Spleen (tissue), 11 donors: Measurements from ENCODE around the gene RDH11. TPM values are rescaled to one million over a fixed set of nuclear protein-coding genes. Genes with fewer than 3 reads are reported as not detected.

Experiments used
- DNase-seq: peaks from one replicate; pipeline ENCODE4 v3.0.0-alpha.2; 2020
- H3K27ac ChIP-seq, 8 donors: fragments of 200-600 bp; sonication (generic) in 7 of 8; 1 replicate in 4 of 8; 2 replicates in 4 of 8; pipeline versions ENCODE4 v1.5.0 to v1.8.0; 2016 to 2021; ENCODE audit warnings: inconsistent platforms in 4 of 8, mild to moderate bottlenecking in 4 of 8, moderate library complexity in 1 of 8
- H3K27me3 ChIP-seq, 7 donors: fragments of 200-600 bp; sonication (generic) in 6 of 7; replicated peaks in 1 of 7; 1 replicate in 4 of 7; 2 replicates in 3 of 7; pipeline versions ENCODE4 v1.5.0 to v1.8.0; 2016 to 2021; ENCODE audit warnings: inconsistent platforms in 3 of 7, mild to moderate bottlenecking in 1 of 7
- H3K36me3 ChIP-seq, 6 donors: fragments of 200-600 bp; sonication (generic) in 5 of 6; 1 replicate in 4 of 6; 2 replicates in 2 of 6; pipeline versions ENCODE4 v1.5.0 to v1.8.0; 2016 to 2021; ENCODE audit warnings: inconsistent platforms in 2 of 6
- H3K4me1 ChIP-seq, 6 donors: fragments of 200-600 bp; sonication (generic) in 5 of 6; 1 replicate in 3 of 6; 2 replicates in 3 of 6; pipeline versions ENCODE4 v1.5.0 to v1.8.0; 2016 to 2021; ENCODE audit warnings: inconsistent platforms in 3 of 6
- H3K4me3 ChIP-seq, 8 donors: fragments of 200-600 bp; sonication (generic) in 7 of 8; 1 replicate in 4 of 8; 2 replicates in 4 of 8; pipeline versions ENCODE4 v1.5.0 to v1.8.0; 2016 to 2021; ENCODE audit warnings: inconsistent platforms in 4 of 8, mild to moderate bottlenecking in 4 of 8, moderate library complexity in 2 of 8
- H3K9me3 ChIP-seq, 8 donors: fragments of 200-600 bp; sonication (generic) in 7 of 8; 1 replicate in 4 of 8; 2 replicates in 4 of 8; pipeline versions ENCODE4 v1.5.0 to v1.8.0; 2016 to 2021; ENCODE audit warnings: inconsistent platforms in 4 of 8
- POLR2A ChIP-seq, 3 donors: fragments of 450-650 bp; IDR thresholded peaks; one replicate each; pipeline ENCODE4 v1.5.1; 2017; ENCODE audit warnings: antibody characterized with exemption in 3 of 3, mild to moderate bottlenecking in 1 of 3
- POLR2AphosphoS5 ChIP-seq, 3 donors: sonication (generic); formaldehyde crosslinking; IDR thresholded peaks; one replicate each; pipeline ENCODE4 v1.5.1; 2017; ENCODE audit warnings: antibody characterized with exemption in 3 of 3
- whole genome bisulfite sequencing, 5 donors: extraction: QIAGEN DNeasy Blood & Tissue Kit in 3 of 5; methylation state at CpG; one replicate each; pipeline versions ENCODE4 v1.1.5 to v1.1.7; 2013 to 2018; 5-methylcytosine and 5-hydroxymethylcytosine counted together
- intact Hi-C: fragments of 100-400 bp; cut with DNase I; formaldehyde crosslinking; loops from one replicate; pipeline ENCODE4 v1.15.0; 2023; ENCODE audit warnings: low total_unique reads
- polyA plus RNA-seq, 3 donors: library from polyadenylated mRNA; stranded (reverse); fragments of 200-250 nt; gene quantifications; one replicate each; pipeline ENCODE4 v1.2.1, GENCODE V29; 2013
- total RNA-seq, 7 donors: library from RNA; depleted of rRNA in 3 of 7; stranded (reverse); fragments of >200 nt in 3 of 7; fragmentation: NEBNext Ultra II Directional in 4 of 7; extraction: Animal tissue kit (Norgen Biotek cat#: 25700) in 4 of 7; gene quantifications; one replicate each; pipeline versions ENCODE4 v1.1.0 to v1.2.1, GENCODE V29; 2016 to 2021
- TF ChIP-seq, protein P1 (sequence below), 11 experiments: fragments of 200-600 bp in 7 of 11; fragments of 450-650 bp in 4 of 11; sonication (generic) in 4 of 11; IDR thresholded peaks in 8 of 11; conservative IDR thresholded peaks in 3 of 11; 1 replicate in 7 of 11; 2 replicates in 4 of 11; pipeline versions ENCODE4 v1.4.0 to v1.8.0; 2016 to 2021; ENCODE audit warnings: antibody characterized with exemption in 11 of 11, inconsistent platforms in 4 of 11, mild to moderate bottlenecking in 1 of 11
- donor health status: healthy with polysubstance abuse.
- donor health status: DM: no; HTN: no; CAD: no; lungs with moderate emphysema.
- donor health status: DM: no; HTN: no; CAD: no.
- donor health status: Bipolar disorder and iron deficiency.
- donor health status: healthy.
- donor health status: DM: no; HTN: no; CAD: no.
- donor health status: DM: yes; HTN: yes; CAD: no.

Gene RDH11
- total and polyA plus RNA-seq, 10 donors, result 18.0 to 49.9 (median 31.0) TPM

DNA sequence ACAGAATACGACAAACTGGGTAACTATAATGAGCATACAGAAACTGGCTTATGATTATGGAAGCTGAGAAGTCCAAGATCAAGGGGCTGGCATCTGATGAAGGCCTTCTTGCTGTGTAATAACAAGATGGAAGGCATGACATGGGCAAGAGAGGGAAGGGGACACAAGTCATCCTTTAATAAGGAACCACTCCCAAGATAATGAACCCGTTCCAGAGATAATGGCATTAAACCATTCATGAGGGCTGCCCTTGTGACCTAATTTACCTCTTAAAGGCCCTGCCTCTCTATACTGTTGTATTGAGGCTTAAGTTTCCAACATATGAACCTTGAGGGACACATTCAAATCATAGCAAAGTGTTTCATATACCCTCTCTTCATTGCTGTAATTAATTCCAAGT lies 16.6 kb downstream of the RDH11 start:
- 60 to 96% (median 63%) methylated on average over 2 of the region's 2 CpGs for WGBS, 5 donors
- no peaks in the 10 kb centered on the region for H3K27me3 ChIP-seq

DNA sequence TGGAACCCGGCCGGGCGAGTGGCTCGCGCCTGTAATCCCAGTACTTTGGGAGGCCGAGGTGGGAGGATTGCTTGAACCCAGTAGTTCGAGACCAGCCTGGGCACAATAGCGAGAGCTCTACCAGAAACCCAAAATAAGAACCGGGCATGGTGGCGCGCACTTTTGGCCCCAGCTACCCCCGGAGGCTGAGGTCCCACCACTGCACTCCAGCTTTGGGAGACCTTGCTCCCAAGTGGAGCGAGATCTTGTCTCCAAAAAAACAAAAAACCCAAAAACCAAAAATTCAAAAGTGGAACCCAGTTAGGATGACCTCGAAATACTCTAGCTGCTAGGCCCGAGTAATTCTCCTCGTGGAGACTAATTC lies 20.4 kb downstream of the RDH11 start:
- intact Hi-C loops, result no loop called here
- TF ChIP-seq POLR2AphosphoS5 (IDR thresholded peaks at IDR 0.05) (no peak), POLR2A (IDR thresholded peaks at IDR 0.05) (no peak)
- TF ChIP-seq, protein P1, sequence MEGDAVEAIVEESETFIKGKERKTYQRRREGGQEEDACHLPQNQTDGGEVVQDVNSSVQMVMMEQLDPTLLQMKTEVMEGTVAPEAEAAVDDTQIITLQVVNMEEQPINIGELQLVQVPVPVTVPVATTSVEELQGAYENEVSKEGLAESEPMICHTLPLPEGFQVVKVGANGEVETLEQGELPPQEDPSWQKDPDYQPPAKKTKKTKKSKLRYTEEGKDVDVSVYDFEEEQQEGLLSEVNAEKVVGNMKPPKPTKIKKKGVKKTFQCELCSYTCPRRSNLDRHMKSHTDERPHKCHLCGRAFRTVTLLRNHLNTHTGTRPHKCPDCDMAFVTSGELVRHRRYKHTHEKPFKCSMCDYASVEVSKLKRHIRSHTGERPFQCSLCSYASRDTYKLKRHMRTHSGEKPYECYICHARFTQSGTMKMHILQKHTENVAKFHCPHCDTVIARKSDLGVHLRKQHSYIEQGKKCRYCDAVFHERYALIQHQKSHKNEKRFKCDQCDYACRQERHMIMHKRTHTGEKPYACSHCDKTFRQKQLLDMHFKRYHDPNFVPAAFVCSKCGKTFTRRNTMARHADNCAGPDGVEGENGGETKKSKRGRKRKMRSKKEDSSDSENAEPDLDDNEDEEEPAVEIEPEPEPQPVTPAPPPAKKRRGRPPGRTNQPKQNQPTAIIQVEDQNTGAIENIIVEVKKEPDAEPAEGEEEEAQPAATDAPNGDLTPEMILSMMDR (IDR thresholded peaks at IDR 0.05 in 8 of 11, conservative IDR thresholded peaks at IDR 0.05 in 3 of 11), result no peak
- H3K9me3 ChIP-seq, result no peaks in the 10 kb centered on the region
- peak overlapping the region; percentile 94 to 100 (median 98) for H3K27ac ChIP-seq
- H3K36me3 ChIP-seq, result peaks cover 0 to 25% (median 7%) of the 10 kb centered on the region in 6 donors
- DNase-seq, result no peak
- H3K4me3 ChIP-seq, result peak overlapping the region; percentile 74 to 99 (median 96)
- WGBS, 5 donors, result 41 to 50% (median 43%) methylated on average over 11 to 16 of the region's 16 CpGs
- H3K4me1 ChIP-seq, result peaks cover 16 to 51% (median 43%) of the 10 kb centered on the region in 6 donors
- H3K27me3 ChIP-seq, result no peaks in the 10 kb centered on the region

More for the DNA sequence above, 16.6 kb downstream of the RDH11 start:
- Histone ChIP-seq H3K9me3 (no peaks in the 10 kb centered on the region), H3K27ac (no peak overlapping the region), H3K36me3 (peaks cover 0 to 59% (median 15%) of the 10 kb centered on the region in 6 donors), H3K4me1 (peaks cover 0 to 23% (median 12%) of the 10 kb centered on the region in 6 donors), H3K4me3 (no peak overlapping the region)
- TF ChIP-seq, protein P1 (IDR thresholded peaks at IDR 0.05 in 8 of 11, conservative IDR thresholded peaks at IDR 0.05 in 3 of 11), result no peak
- TF ChIP-seq POLR2A (IDR thresholded peaks at IDR 0.05) (no peak), POLR2AphosphoS5 (IDR thresholded peaks at IDR 0.05) (no peak)
- intact Hi-C loops, result no loop called here
- no peak for DNase-seq

DNA sequence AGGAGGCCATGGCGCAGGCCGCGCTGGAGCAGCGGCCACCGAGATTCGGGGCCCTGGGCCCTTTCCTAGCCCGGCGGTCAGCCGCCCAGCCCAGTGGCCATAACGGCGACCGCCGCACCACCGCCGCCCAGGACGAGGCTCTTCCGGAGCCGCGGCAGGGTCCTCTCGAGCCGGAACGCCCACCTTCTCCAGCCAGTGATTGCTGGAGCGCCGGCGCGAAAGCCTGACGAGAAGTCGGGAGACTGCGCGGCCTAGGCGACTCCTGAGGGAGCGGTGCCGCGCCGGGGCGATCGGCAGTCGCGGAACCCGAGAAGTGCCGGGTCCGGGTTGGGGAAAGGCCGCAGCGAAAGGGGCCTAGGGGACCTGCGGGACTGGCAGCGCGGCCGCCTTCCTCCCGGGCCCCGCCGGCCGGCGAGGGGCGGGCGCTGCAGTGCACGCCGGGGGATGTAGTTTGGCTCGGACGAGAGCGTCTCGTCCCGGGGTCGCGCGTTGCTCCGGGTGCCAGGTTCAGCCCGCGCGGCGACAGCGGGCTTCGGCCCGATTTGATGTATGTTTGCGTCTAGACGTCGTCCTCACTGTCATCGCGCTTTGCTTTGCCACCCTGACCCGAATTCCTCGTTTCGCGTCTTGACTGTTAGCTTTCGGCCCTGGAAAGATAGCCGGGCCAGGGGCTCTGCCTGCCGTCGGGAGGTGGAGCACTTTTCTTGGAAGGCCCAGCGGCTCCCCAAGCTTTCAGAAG lies 20.9 kb downstream of the RDH11 start, which contains the start of gene VTI1B:
Gene VTI1B, minus strand, starts transcription at position 153 of the 739 bp plus-strand sequence. Its CDS starts 143 bp downstream, at position 10.
- no peaks in the 10 kb centered on the region for H3K27me3 ChIP-seq
- H3K27ac ChIP-seq, result peak within 1 kb of the TSS; percentile 94 to 100 (median 98)
- H3K4me3 ChIP-seq, result peak within 1 kb of the TSS; percentile 74 to 99 (median 96)
- TF ChIP-seq POLR2A (IDR thresholded peaks at IDR 0.05) (peak in 1 of 3 donors; percentile 58), POLR2AphosphoS5 (IDR thresholded peaks at IDR 0.05) (peak; percentile 88 to 94 (median 89))
- TF ChIP-seq, protein P1 (IDR thresholded peaks at IDR 0.05 in 8 of 11, conservative IDR thresholded peaks at IDR 0.05 in 3 of 11), result no peak
- no peaks in the 10 kb centered on the region for H3K9me3 ChIP-seq
- H3K4me1 ChIP-seq, result peaks cover 16 to 56% (median 43%) of the 10 kb centered on the region in 6 donors
- H3K36me3 ChIP-seq, result peaks cover 0 to 24% (median 7%) of the 10 kb centered on the region in 6 donors
- DNase-seq, result peak; percentile 96
- intact Hi-C loops, result no loop called here
- WGBS, 5 donors, result 0 to 1% (median 0%) methylated on average over 11 to 87 of the region's 87 CpGs

DNA sequence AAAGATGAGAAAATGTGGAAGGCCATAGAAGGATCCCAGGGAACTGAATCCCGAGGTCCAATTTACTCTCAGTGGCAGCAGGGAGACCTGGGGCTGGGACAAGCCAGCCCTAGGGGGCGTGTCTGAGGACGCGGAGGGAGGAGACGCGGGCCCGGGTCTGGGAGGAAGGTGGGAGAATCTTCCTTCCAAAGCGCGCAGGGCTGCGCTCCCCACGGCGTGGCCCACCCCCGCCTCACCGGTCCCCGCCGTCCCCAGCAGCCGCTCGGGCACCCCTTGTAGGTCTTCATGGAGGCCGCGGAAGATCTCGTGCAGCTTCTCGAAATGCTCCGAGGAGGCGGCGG lies 21.5 kb downstream of the RDH11 start:
- intact Hi-C loops, result no loop called here
- peaks cover 16 to 62% (median 45%) of the 10 kb centered on the region in 6 donors for H3K4me1 ChIP-seq
- H3K9me3 ChIP-seq, result no peaks in the 10 kb centered on the region
- 0 to 1% (median 0%) methylated on average over 9 to 25 of the region's 25 CpGs for WGBS, 5 donors
- H3K27ac ChIP-seq, result peak overlapping the region; percentile 94 to 100 (median 98)
- H3K36me3 ChIP-seq, result peaks cover 0 to 21% (median 7%) of the 10 kb centered on the region in 6 donors
- H3K27me3 ChIP-seq, result no peaks in the 10 kb centered on the region
- peak overlapping the region; percentile 74 to 99 (median 96) for H3K4me3 ChIP-seq
- peak; percentile 93 for DNase-seq
- TF ChIP-seq POLR2AphosphoS5 (IDR thresholded peaks at IDR 0.05), result no peak
- TF ChIP-seq, protein P1 (IDR thresholded peaks at IDR 0.05 in 8 of 11, conservative IDR thresholded peaks at IDR 0.05 in 3 of 11), result peak in 7 of 11 experiments; percentile 3 to 43 (median 22)
- TF ChIP-seq POLR2A (IDR thresholded peaks at IDR 0.05), result no peak
